Ishikawa (cell line): ENCODE data around the gene ULK4.

Source experiments
- CEBPB ChIP-seq: IDR thresholded peaks from 2 replicates; pipeline ENCODE4 v1.6.1; 2012
- CREB1 ChIP-seq: IDR thresholded peaks from 2 replicates; pipeline ENCODE4 v1.6.1; 2012; ENCODE audit warnings: low read depth
- EGR1 ChIP-seq: IDR thresholded peaks from 2 replicates; pipeline ENCODE4 v1.6.1; 2012
- EP300 ChIP-seq: IDR thresholded peaks from 2 replicates; pipeline ENCODE4 v1.6.1; 2012; ENCODE audit warnings: borderline replicate concordance
- FOXM1 ChIP-seq: IDR thresholded peaks from 2 replicates; pipeline ENCODE4 v1.6.1; 2012; ENCODE audit warnings: low read depth, borderline replicate concordance
- NFIC ChIP-seq: IDR thresholded peaks from 2 replicates; pipeline ENCODE4 v1.6.1; 2012
- RAD21 ChIP-seq: IDR thresholded peaks from 2 replicates; pipeline ENCODE4 v1.6.1; 2012; ENCODE audit warnings: low read depth
- TAF1 ChIP-seq: IDR thresholded peaks from 2 replicates; pipeline ENCODE4 v1.6.1; 2012; ENCODE audit warnings: low read depth, mild to moderate bottlenecking
- TCF12 ChIP-seq: IDR thresholded peaks from 2 replicates; pipeline ENCODE4 v1.6.1; 2012; ENCODE audit warnings: low read depth
- TEAD4 ChIP-seq: IDR thresholded peaks from 2 replicates; pipeline ENCODE4 v1.6.1; 2012
- YY1 ChIP-seq: IDR thresholded peaks from 2 replicates; pipeline ENCODE4 v1.6.1; 2012; ENCODE audit warnings: low read depth
- ZBTB7A ChIP-seq: IDR thresholded peaks from 2 replicates; pipeline ENCODE4 v1.6.1; 2012; ENCODE audit warnings: low read depth
- TF ChIP-seq, protein P1 (sequence below): IDR thresholded peaks from 2 replicates; pipeline ENCODE4 v1.6.1; 2012; ENCODE audit warnings: low read depth, mild to moderate bottlenecking
- TF ChIP-seq, protein P2 (sequence below): IDR thresholded peaks from 2 replicates; pipeline ENCODE4 v1.6.1; 2012
- TF ChIP-seq, protein P3 (sequence below): IDR thresholded peaks from 2 replicates; pipeline ENCODE4 v1.6.1; 2012

Gene ULK4

DNA sequence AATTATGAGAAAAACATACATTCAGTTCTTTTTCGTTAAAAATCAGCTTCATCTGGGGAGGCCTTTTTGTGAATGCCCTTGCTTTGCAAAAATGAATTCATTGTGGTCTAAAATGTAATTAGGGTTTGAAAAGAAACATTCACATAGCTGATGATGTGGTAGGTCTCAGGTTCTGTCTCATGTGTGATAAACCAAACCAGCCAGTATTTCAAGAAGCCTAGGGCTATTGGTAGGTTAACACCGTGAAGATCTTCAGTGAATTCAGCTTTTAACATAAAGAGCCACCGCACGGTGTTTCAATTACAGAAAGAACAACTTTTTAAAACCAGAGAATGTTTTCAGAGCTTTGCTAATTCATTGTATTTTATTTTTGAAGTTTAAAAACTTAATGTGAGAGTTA is 720.7 kb downstream of the ULK4 start:
- TF ChIP-seq ZBTB7A (no peak), RAD21 (no peak), FOXM1 (no peak), TCF12 (no peak), TAF1 (no peak), EP300 (no peak), YY1 (no peak), EGR1 (no peak), TEAD4 (no peak)
- TF ChIP-seq, protein P1, sequence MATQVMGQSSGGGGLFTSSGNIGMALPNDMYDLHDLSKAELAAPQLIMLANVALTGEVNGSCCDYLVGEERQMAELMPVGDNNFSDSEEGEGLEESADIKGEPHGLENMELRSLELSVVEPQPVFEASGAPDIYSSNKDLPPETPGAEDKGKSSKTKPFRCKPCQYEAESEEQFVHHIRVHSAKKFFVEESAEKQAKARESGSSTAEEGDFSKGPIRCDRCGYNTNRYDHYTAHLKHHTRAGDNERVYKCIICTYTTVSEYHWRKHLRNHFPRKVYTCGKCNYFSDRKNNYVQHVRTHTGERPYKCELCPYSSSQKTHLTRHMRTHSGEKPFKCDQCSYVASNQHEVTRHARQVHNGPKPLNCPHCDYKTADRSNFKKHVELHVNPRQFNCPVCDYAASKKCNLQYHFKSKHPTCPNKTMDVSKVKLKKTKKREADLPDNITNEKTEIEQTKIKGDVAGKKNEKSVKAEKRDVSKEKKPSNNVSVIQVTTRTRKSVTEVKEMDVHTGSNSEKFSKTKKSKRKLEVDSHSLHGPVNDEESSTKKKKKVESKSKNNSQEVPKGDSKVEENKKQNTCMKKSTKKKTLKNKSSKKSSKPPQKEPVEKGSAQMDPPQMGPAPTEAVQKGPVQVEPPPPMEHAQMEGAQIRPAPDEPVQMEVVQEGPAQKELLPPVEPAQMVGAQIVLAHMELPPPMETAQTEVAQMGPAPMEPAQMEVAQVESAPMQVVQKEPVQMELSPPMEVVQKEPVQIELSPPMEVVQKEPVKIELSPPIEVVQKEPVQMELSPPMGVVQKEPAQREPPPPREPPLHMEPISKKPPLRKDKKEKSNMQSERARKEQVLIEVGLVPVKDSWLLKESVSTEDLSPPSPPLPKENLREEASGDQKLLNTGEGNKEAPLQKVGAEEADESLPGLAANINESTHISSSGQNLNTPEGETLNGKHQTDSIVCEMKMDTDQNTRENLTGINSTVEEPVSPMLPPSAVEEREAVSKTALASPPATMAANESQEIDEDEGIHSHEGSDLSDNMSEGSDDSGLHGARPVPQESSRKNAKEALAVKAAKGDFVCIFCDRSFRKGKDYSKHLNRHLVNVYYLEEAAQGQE = no peak
- TF ChIP-seq, protein P2, sequence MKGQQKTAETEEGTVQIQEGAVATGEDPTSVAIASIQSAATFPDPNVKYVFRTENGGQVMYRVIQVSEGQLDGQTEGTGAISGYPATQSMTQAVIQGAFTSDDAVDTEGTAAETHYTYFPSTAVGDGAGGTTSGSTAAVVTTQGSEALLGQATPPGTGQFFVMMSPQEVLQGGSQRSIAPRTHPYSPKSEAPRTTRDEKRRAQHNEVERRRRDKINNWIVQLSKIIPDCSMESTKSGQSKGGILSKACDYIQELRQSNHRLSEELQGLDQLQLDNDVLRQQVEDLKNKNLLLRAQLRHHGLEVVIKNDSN = no peak

DNA sequence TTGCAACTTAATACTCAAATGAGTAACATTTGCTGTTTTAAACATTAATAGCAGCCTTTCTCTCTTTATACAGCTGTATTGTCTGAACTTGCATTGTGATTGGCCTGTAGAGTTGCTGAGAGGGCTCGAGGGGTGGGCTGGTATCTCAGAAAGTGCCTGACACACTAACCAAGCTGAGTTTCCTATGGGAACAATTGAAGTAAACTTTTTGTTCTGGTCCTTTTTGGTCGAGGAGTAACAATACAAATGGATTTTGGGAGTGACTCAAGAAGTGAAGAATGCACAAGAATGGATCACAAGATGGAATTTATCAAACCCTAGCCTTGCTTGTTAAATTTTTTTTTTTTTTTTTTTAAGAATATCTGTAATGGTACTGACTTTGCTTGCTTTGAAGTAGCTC is 722.3 kb downstream of the ULK4 start:
- TF ChIP-seq CEBPB (no peak), EP300 (no peak), TAF1 (no peak), EGR1 (no peak), RAD21 (no peak), NFIC (no peak), TCF12 (no peak), YY1 (no peak), FOXM1 (no peak), CREB1 (no peak), TEAD4 (no peak), ZBTB7A (no peak)
- TF ChIP-seq, protein P3, sequence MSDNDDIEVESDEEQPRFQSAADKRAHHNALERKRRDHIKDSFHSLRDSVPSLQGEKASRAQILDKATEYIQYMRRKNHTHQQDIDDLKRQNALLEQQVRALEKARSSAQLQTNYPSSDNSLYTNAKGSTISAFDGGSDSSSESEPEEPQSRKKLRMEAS = no peak
- TF ChIP-seq, protein P2 = no peak
- TF ChIP-seq, protein P1 = no peak

DNA sequence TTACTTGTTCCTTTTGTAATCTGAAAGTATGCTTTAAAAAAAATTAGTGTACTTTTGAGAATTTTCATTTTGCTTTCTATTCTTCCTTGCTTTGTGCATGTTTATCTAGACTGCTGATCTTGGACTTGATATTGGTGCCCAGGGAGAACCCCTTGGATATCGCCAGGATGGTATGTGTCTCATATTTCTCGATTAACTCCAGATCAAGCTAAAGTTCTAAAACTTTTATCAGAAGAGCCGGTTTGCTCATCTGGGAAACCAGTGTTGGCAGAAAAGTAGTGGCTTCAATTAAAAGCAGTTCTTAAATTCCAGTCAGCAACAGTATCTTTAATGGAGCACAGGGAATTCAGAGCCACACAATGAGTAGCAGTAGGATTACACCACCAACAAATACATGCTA is 724.0 kb downstream of the ULK4 start:
- TF ChIP-seq FOXM1 (no peak), RAD21 (no peak), CREB1 (no peak), TCF12 (no peak), YY1 (no peak), TEAD4 (no peak), EP300 (no peak), TAF1 (no peak), ZBTB7A (no peak)
- TF ChIP-seq, protein P1 = no peak
- TF ChIP-seq, protein P2 = no peak

DNA sequence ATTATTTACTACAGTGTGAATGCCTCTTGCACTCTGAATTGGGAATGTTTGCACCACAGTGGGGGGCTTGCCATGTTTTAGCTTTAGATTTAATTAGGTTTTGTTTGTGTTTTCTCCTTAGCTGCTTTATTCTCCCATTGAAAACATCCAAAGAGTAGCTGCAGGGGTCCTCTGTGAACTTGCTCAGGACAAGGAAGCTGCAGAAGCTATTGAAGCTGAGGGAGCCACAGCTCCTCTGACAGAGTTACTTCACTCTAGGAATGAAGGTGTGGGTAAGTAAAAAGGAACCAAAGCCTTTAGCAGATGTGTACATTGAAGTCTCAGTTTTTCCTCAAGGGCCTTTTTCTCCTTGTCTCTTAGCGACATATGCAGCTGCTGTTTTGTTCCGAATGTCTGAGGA is 725.7 kb downstream of the ULK4 start:
- TF ChIP-seq EP300 (no peak), RAD21 (no peak), NFIC (no peak), CEBPB (no peak), EGR1 (no peak), ZBTB7A (no peak), CREB1 (no peak), TEAD4 (no peak), FOXM1 (no peak), YY1 (no peak), TCF12 (no peak), TAF1 (no peak)
- TF ChIP-seq, protein P3 = no peak
- TF ChIP-seq, protein P1 = no peak
- TF ChIP-seq, protein P2 = no peak
